ENCODE data around the gene GPR33. TPM values are rescaled to one million over a fixed set of nuclear protein-coding genes. Genes with fewer than 3 reads are reported as not detected.

GPR33 gene
- total and polyA plus RNA-seq, 10 of the 15 experiments (the other 5 are each of a cell fraction or from before 2014, with no cell fraction given) = not detected

GRCh38 chr14:31456841-31457664 is 30.8 kb downstream of the GPR33 start, which contains the start of gene DTD2:
DTD2 (minus strand) TSS chr14:31457506; CDS start chr14:31457393, 113 bp downstream.
- Histone ChIP-seq H3K9me3 (replicated peaks; ENCODE audit: control insufficient read depth, insufficient read depth, low read length) (no peaks in the 10 kb centered on the region), H3K9ac (ENCODE audit: control insufficient read depth, insufficient read depth, low read length) (peak within 1 kb of the TSS; percentile 85), H3K4me1 (ENCODE audit: control insufficient read depth, insufficient read depth, low read length) (no peaks in the 10 kb centered on the region; the same call in 1 of the 2 replicates), H3K4me2 (ENCODE audit: control insufficient read depth, insufficient read depth) (peak within 1 kb of the TSS; percentile 95), H3K79me2 (ENCODE audit: control insufficient read depth, insufficient read depth, low read length) (peaks cover 8% of the 10 kb centered on the region), H3K36me3 (ENCODE audit: control insufficient read depth in 2 of 2, insufficient read depth in 2 of 2, low read length in 1 of 2) (no peaks in the 10 kb centered on the region), H3K4me3 (peak within 1 kb of the TSS; percentile 82), H3K27ac (ENCODE audit: control insufficient read depth, insufficient read depth) (peak within 1 kb of the TSS; percentile 76), H3K27me3 (replicated peaks in 1 of 2; ENCODE audit: control insufficient read depth in 2 of 2, insufficient read depth in 2 of 2, low read length in 1 of 2) (no peaks in the 10 kb centered on the region), H4K20me1 (ENCODE audit: control insufficient read depth, insufficient read depth) (no peaks in the 10 kb centered on the region), H2AFZ (ENCODE audit: control insufficient read depth, low read depth, low read length) (peak within 1 kb of the TSS; percentile 76)
- CTCF ChIA-PET = interaction anchor here (0.8 to 2.3 kb wide), 8 partner anchors 7 to 798 kb away, joined by 3 to 9 read pairs (median 4); partner anchors contain the start of gene HEATR5A
- ATAC-seq (peak; percentile 99), FAIRE-seq (peak; percentile 76), DNase-seq (ENCODE audit: low read depth, low spot score) (peak; percentile 74)
- RAD21 ChIA-PET (ENCODE audit: unreplicated experiment) = interaction anchor here (1.0 to 2.7 kb wide), 5 partner anchors 9 to 797 kb away, joined by 4 to 9 read pairs (median 7); partner anchors contain the start of gene HEATR5A
- TSS peak; percentile 91 for BruUV-seq (replicated peaks)
- POLR2A ChIA-PET = interaction anchor here (1.5 kb wide), 1 partner anchor 37 kb away, joined by 6 read pairs; the partner anchor contains the start of gene HEATR5A
- 3% methylated on average over 70 of the region's 70 CpGs for WGBS (ENCODE audit: insufficient coverage, insufficient replicate concordance, low lambda C conversion rate, missing lambda C conversion rate)
- intact Hi-C loops (cut with micrococcal nuclease; ENCODE audit: unreplicated experiment) (loop anchor here (5.0 to 10.0 kb wide), 2 partner anchors 35 to 618 kb away; partner anchors contain the start of genes ARHGAP5 and HEATR5A), in situ Hi-C loops (cut with MboI) (no loop called here)
- SMC1A ChIA-PET (ENCODE audit: uncharacterized antibody, unreplicated experiment) = interaction anchor here (0.7 to 1.6 kb wide), 12 partner anchors 9 to 794 kb away, joined by 3 to 8 read pairs (median 3); partner anchors contain the start of gene HEATR5A
- TF ChIP-seq POLR2AphosphoS5 (IDR thresholded peaks at IDR 0.05; ENCODE audit: low read length) = peak; percentile 86
- TF ChIP-seq PAX5 (IDR thresholded peaks at IDR 0.05; ENCODE audit: borderline replicate concordance, low read depth, low read length) = peak; percentile 23; the same call in 1 of the 2 replicates
- TF ChIP-seq FOXK2 (IDR thresholded peaks at IDR 0.05) = peak; percentile 61; the same call in 1 of the 2 replicates
- no peak for TF ChIP-seq CEBPB (IDR thresholded peaks at IDR 0.05; ENCODE audit: borderline replicate concordance in 1 of 2, low read depth in 2 of 2, low read length in 2 of 2)
- TF ChIP-seq, protein P1, sequence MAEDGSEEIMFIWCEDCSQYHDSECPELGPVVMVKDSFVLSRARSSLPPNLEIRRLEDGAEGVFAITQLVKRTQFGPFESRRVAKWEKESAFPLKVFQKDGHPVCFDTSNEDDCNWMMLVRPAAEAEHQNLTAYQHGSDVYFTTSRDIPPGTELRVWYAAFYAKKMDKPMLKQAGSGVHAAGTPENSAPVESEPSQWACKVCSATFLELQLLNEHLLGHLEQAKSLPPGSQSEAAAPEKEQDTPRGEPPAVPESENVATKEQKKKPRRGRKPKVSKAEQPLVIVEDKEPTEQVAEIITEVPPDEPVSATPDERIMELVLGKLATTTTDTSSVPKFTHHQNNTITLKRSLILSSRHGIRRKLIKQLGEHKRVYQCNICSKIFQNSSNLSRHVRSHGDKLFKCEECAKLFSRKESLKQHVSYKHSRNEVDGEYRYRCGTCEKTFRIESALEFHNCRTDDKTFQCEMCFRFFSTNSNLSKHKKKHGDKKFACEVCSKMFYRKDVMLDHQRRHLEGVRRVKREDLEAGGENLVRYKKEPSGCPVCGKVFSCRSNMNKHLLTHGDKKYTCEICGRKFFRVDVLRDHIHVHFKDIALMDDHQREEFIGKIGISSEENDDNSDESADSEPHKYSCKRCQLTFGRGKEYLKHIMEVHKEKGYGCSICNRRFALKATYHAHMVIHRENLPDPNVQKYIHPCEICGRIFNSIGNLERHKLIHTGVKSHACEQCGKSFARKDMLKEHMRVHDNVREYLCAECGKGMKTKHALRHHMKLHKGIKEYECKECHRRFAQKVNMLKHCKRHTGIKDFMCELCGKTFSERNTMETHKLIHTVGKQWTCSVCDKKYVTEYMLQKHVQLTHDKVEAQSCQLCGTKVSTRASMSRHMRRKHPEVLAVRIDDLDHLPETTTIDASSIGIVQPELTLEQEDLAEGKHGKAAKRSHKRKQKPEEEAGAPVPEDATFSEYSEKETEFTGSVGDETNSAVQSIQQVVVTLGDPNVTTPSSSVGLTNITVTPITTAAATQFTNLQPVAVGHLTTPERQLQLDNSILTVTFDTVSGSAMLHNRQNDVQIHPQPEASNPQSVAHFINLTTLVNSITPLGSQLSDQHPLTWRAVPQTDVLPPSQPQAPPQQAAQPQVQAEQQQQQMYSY (CRISPR knock-in tag; IDR thresholded peaks at IDR 0.05) = no peak
- TF ChIP-seq, protein P2, sequence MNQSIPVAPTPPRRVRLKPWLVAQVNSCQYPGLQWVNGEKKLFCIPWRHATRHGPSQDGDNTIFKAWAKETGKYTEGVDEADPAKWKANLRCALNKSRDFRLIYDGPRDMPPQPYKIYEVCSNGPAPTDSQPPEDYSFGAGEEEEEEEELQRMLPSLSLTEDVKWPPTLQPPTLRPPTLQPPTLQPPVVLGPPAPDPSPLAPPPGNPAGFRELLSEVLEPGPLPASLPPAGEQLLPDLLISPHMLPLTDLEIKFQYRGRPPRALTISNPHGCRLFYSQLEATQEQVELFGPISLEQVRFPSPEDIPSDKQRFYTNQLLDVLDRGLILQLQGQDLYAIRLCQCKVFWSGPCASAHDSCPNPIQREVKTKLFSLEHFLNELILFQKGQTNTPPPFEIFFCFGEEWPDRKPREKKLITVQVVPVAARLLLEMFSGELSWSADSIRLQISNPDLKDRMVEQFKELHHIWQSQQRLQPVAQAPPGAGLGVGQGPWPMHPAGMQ (IDR thresholded peaks at IDR 0.05; ENCODE audit: borderline replicate concordance) = no peak
- no peak for TF ChIP-seq REST (IDR thresholded peaks at IDR 0.05; ENCODE audit: low read depth, low read length)
- TF ChIP-seq USF1 (IDR thresholded peaks at IDR 0.05; ENCODE audit: borderline replicate concordance, extremely low read length, insufficient read depth, low read depth, low read length) = no peak
- peak; percentile 64; the same call in 1 of the 2 replicates for TF ChIP-seq GATAD2B (conservative IDR thresholded peaks at IDR 0.05; ENCODE audit: low read depth)
- TF ChIP-seq YY1 (IDR thresholded peaks at IDR 0.05; ENCODE audit: low read depth, low read length) = peak; percentile 75
- peak; percentile 32; the same call in 1 of the 2 replicates for TF ChIP-seq NRF1 (conservative IDR thresholded peaks at IDR 0.05; ENCODE audit: low read depth, low read length)

All from GM12878 (cell line).